IgD-negative memory B cell (primary cell): ENCODE data around the gene BMF. TPM values are rescaled to one million over a fixed set of nuclear protein-coding genes. Genes with fewer than 3 reads are reported as not detected.
A peak's percentile ranks its signal among the peaks of the same experiment; 100 is the strongest.
"Not testable (repeated sequence)": the region's sequence is repeated elsewhere in the genome, so short reads cannot be mapped to it uniquely, and the experiment has no call there.

Experiments
- H3K27ac Mint-ChIP-seq, 3 donors: one replicate each; pipeline ENCODE4 v1.8.0; 2020 to 2022; ENCODE audit warnings: mild to moderate bottlenecking in 3 of 3, mixed read lengths in 3 of 3, moderate library complexity in 1 of 3
- H3K27me3 Mint-ChIP-seq: one replicate; pipeline ENCODE4 v1.8.0; 2021; ENCODE audit warnings: mixed read lengths
- H3K36me3 Mint-ChIP-seq: one replicate; pipeline ENCODE4 v1.8.0; 2020; ENCODE audit warnings: mild to moderate bottlenecking, mixed read lengths
- H3K4me1 Mint-ChIP-seq, 3 donors: one replicate each; pipeline ENCODE4 v1.8.0; 2020 to 2022; ENCODE audit warnings: mixed read lengths in 3 of 3, mild to moderate bottlenecking in 1 of 3
- H3K4me3 Mint-ChIP-seq, 4 donors: one replicate each; pipeline ENCODE4 v1.8.0; 2020 to 2022; ENCODE audit warnings: mild to moderate bottlenecking in 4 of 4, mixed read lengths in 4 of 4, moderate library complexity in 3 of 4
- H3K9me3 Mint-ChIP-seq, 3 donors: one replicate each; pipeline ENCODE4 v1.8.0; 2020 to 2021; ENCODE audit warnings: mixed read lengths in 3 of 3, mild to moderate bottlenecking in 1 of 3
- polyA plus RNA-seq: library from polyadenylated mRNA; unstranded; fragments of 300-500 nt; fragmentation: Illumina TruSeq; gene quantifications from one replicate; pipeline ENCODE4 v1.2.3, GENCODE V29; 2021

The BMF gene
- polyA plus RNA-seq, 1 donor from 2014 or later: 5.8 TPM

- not testable (repeated sequence) for H3K4me1 Mint-ChIP-seq, H3K4me3 Mint-ChIP-seq, H3K27me3 Mint-ChIP-seq
Observed at GRCh38 chr15:40135846-40136450, 27.3 kb upstream of the BMF start.

GRCh38 chr15:40134885-40135284 is 26.2 kb upstream of the BMF start:
- Mint-ChIP-seq H3K9me3 (no peaks in the 10 kb centered on the region), H3K4me1 (no peaks in the 10 kb centered on the region), H3K36me3 (no peaks in the 10 kb centered on the region), H3K27ac (no peak overlapping the region), H3K4me3 (peak overlapping the region in 1 of 4 donors; percentile 54), H3K27me3 (no peaks in the 10 kb centered on the region)

More at GRCh38 chr15:40135846-40136450, 27.3 kb upstream of the BMF start:
- H3K36me3 Mint-ChIP-seq, H3K9me3 Mint-ChIP-seq: not testable (repeated sequence)
- peak overlapping the region in 1 of 3 donors; percentile 71 for H3K27ac Mint-ChIP-seq

- no peaks in the 10 kb centered on the region for H3K27me3 Mint-ChIP-seq
Observed at GRCh38 chr15:40133544-40133943, 24.9 kb upstream of the BMF start.

DNA sequence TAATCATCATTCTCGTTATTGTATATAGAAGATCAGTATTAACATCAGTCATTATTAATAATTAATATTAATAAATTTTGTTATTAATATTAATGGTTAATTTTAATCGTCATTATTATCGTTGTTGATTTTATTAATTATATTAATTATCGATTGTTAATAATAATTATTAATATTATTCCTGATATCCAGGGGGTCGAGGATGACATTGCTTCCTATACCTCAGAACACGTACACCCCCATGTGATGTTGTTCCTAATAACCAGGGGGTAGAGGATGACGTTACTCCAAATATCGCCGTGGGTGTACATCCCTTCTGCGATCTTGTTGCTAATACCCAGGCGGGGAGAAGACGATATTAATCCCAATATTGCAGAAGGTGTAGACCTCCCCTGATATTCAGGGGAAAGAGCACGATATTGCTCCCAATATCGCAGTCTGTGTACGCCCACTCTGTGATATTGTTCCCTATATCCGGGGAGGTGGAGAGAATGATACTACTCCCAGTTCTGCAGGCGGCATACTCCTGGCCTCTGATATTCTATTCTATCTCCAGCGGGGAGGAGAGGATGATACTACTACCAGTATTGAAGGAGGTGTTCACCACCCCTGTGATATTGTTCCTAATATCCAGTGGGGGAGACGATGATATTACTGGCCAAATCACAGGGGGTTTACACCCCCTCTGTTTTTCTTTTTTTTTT is 22.3 kb upstream of the BMF start:
- H3K27me3 Mint-ChIP-seq: no peaks in the 10 kb centered on the region
- no peak overlapping the region for H3K4me3 Mint-ChIP-seq
- no peak overlapping the region for H3K27ac Mint-ChIP-seq
- H3K4me1 Mint-ChIP-seq: no peaks in the 10 kb centered on the region
- H3K36me3 Mint-ChIP-seq: no peaks in the 10 kb centered on the region
- no peaks in the 10 kb centered on the region for H3K9me3 Mint-ChIP-seq

More at GRCh38 chr15:40133544-40133943, 24.9 kb upstream of the BMF start:
- H3K9me3 Mint-ChIP-seq: no peaks in the 10 kb centered on the region
- H3K36me3 Mint-ChIP-seq: no peaks in the 10 kb centered on the region
- no peak overlapping the region for H3K4me3 Mint-ChIP-seq
- H3K27ac Mint-ChIP-seq: no peak overlapping the region
- no peaks in the 10 kb centered on the region for H3K4me1 Mint-ChIP-seq

DNA sequence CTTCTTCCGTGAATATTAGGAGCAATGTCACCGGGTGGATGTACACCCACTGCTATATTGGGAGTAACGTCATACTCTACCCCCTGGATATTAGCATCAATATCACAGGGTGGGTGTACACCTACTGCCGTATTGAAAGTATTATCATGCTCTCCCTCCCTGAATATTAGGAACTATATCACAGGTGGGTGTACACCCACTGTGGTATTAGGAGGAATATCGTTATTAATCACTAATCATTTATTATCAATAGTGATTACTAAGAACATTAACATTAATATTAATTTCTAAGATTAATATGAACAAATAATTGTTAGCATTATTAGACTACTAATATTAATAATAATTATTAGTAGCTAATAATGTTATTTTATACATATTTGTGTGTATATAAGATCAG is 21.4 kb upstream of the BMF start:
- Mint-ChIP-seq H3K27me3 (no peaks in the 10 kb centered on the region), H3K36me3 (no peaks in the 10 kb centered on the region), H3K9me3 (no peaks in the 10 kb centered on the region), H3K4me1 (no peaks in the 10 kb centered on the region), H3K27ac (no peak overlapping the region), H3K4me3 (no peak overlapping the region)

DNA sequence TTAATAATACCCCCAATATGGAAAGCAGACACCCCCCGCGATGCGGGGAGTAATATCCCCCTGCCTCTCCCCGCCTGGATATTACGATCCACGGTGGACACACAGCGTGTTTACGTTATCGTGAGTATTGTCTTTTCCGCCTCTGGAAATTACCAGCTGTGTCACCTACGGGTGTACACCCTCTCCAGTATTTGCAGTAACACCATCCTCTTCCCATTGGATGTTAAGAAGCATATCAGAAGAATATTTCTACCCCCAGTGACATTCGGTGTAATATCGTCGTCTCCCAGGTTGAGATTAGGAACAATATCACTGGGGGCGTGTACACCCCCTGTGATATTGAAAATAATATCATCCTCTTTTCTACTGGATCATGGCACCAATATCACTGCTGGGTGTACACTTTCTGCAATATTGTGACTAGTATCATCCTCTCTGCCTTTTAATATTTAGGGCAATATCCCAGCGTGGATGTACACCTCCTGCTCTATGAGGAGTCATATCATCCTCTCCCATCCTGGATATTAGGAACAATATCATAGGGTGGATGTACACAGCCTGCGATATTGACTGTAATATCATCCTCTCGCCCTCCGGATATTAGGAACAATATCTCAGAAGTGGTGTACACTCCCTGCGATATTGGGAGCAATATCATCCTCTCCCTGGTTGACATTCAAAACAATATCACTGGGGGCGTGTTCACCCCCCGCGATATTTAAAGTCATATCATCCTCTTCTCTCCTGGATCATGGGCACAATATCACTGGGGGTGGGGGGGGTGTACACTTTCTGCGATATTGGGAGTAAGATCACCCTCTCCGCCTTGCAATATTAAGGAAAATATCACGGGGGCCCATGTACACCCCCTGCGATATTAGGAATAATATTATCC is 20.3 kb upstream of the BMF start:
- no peaks in the 10 kb centered on the region for H3K9me3 Mint-ChIP-seq
- no peaks in the 10 kb centered on the region for H3K27me3 Mint-ChIP-seq
- no peak overlapping the region for H3K27ac Mint-ChIP-seq
- H3K4me3 Mint-ChIP-seq: no peak overlapping the region
- no peaks in the 10 kb centered on the region for H3K4me1 Mint-ChIP-seq
- no peaks in the 10 kb centered on the region for H3K36me3 Mint-ChIP-seq

DNA sequence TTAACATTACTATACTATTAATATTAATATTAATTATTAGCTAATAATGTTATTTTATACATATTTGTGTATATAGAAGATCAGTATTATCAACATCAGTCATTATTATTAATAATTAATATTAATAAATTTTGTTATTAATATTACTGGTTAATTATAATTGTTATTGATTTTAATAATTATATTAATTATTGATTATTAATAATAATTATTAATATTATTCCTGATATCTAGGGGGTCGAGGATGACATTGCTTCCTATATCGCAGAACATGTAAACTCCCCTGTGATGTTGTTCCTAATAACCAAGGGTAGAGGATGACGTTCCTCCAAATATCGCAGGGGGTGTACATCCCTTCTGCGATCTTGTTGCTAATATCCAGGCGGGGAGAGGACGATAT is 17.3 kb upstream of the BMF start:
- H3K36me3 Mint-ChIP-seq: no peaks in the 10 kb centered on the region
- no peaks in the 10 kb centered on the region for H3K4me1 Mint-ChIP-seq
- H3K27me3 Mint-ChIP-seq: no peaks in the 10 kb centered on the region
- no peak overlapping the region for H3K4me3 Mint-ChIP-seq
- H3K9me3 Mint-ChIP-seq: no peaks in the 10 kb centered on the region
- no peak overlapping the region for H3K27ac Mint-ChIP-seq

DNA sequence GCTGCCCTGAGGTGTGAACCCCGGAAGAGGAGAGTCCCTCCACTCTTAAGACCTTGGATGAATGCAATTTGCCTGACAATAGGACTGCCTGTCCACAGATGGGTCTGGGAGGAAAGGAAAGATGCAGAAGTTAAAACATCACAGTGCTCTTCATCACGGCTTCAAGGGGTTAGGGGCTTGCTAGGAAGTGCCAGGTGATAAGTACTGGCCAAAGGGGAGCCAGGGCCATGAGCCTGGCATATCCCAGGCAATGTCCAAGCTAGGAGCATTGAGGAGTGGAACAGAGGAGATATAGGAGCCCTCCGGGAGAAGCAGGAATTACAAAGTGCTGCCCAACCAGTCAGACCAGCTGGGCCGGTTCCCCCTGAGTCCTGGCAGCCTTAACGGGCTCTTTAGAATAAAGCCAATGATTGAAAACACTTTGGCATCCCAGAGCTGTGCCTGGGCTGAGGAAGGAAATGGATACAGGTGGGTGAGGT is 16.2 kb upstream of the BMF start:
- not testable (repeated sequence) for H3K27ac Mint-ChIP-seq, H3K27me3 Mint-ChIP-seq, H3K4me1 Mint-ChIP-seq, H3K4me3 Mint-ChIP-seq, H3K36me3 Mint-ChIP-seq, H3K9me3 Mint-ChIP-seq

DNA sequence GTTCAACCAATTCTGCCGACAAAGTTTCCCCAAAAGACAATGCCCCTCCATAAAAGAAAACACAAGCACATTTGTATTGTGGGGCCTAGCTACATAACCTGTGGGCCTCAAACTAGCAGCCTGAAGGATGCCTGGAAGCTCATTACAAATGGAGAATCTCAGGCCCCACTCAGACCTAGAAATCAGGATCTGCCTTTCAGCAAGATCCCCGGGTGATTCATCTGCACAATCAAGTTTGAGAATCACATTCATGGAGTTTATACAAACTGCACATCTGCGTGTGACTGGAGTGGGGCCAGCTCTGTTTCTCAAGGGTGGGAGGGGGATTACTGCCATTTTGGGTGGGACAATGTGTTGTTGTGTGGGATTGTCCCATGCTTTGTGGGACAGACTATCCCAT is 15.7 kb upstream of the BMF start:
- H3K27ac Mint-ChIP-seq, H3K4me1 Mint-ChIP-seq, H3K27me3 Mint-ChIP-seq, H3K9me3 Mint-ChIP-seq, H3K4me3 Mint-ChIP-seq, H3K36me3 Mint-ChIP-seq: not testable (repeated sequence)

- H3K36me3 Mint-ChIP-seq, H3K27ac Mint-ChIP-seq, H3K4me1 Mint-ChIP-seq, H3K27me3 Mint-ChIP-seq, H3K9me3 Mint-ChIP-seq, H3K4me3 Mint-ChIP-seq: not testable (repeated sequence)
Observed at GRCh38 chr15:40123863-40124262, 15.2 kb upstream of the BMF start.

DNA sequence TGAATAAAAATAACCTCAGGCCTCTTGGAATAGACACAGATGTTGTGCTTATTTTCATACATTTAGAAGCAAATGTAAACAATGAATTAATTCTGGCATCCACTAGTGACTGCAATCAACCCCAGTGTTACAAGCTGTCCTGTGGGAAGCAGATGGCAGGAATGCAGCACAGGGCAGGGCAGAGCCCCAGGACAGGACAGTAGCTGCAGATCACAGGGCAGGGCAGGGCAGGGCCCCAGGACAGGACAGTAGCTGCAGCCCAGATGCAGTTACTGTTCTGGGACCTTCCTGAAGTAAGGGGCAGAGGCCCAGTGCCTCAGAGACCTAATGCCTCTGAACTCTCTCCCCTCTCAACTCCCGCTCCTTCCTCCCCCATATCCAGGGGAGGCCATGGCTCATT is 14.3 kb upstream of the BMF start:
- H3K4me1 Mint-ChIP-seq: not testable (repeated sequence)

DNA sequence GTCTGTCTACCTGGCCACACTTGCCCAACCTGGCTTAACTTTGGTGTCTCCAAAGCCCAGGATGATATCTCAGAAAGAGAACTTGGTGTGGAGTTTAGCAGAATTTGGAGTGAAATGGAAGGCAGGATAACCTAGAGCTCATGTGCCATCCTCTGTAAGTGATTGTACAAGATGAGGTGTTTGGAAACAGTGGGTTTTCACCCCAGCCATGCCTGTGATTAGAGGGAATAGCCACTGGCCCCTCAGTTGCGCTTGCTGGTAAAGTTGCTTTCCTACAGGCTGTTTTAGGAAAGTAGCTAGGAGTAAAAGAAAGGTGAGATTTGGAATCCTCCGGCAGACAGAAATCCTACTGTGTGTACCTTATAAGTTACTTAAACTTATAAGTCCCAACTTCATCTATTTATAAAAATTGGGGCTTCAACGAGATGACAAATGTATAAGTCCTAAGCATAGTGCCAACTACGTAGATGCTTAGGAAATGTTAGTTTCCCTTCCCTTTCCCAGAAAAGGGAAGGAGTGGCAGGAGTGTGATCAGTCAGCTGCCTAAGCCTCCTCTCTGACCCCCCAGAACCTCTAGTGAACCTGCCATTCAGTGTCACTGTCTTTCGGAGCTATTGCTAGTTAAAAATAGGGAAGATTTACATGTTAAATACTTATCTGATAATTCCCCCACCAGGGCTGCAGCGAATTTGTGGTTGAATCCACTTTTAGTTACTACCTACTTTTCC is 13.4 kb upstream of the BMF start:
- Mint-ChIP-seq H3K27me3 (no peaks in the 10 kb centered on the region), H3K36me3 (no peaks in the 10 kb centered on the region), H3K9me3 (no peaks in the 10 kb centered on the region), H3K27ac (no peak overlapping the region), H3K4me1 (no peaks in the 10 kb centered on the region), H3K4me3 (no peak overlapping the region)

More for the DNA sequence above, 14.3 kb upstream of the BMF start:
- not testable (repeated sequence) for H3K9me3 Mint-ChIP-seq, H3K4me3 Mint-ChIP-seq, H3K27me3 Mint-ChIP-seq, H3K27ac Mint-ChIP-seq, H3K36me3 Mint-ChIP-seq

DNA sequence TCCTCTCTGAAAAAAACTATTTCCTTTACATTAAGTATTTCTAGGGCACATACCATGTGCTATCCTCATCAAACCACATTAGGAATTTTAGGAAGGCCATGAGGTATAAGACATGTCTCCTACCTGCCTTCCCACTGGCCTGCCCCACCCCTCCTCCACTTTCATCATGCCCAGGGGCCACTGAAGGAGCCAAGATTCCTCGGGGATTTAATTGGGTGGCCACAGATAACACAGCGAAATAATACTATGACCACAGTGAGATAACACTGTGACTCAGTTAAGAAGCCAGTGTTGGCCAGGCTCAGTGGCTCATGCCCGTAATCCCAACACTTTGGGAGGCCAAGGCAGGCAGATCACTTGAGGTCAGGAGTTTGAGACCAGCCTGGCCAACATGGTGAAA is 9.8 kb upstream of the BMF start:
- Mint-ChIP-seq H3K9me3 (no peaks in the 10 kb centered on the region), H3K4me3 (no peak overlapping the region), H3K27ac (no peak overlapping the region), H3K36me3 (no peaks in the 10 kb centered on the region), H3K27me3 (peaks cover 1% of the 10 kb centered on the region), H3K4me1 (peaks cover 10 to 14% (median 13%) of the 10 kb centered on the region in 3 donors)

GRCh38 chr15:40115670-40116093 is 7.0 kb upstream of the BMF start:
- Mint-ChIP-seq H3K4me3 (peak overlapping the region; percentile 40 to 69 (median 60)), H3K27ac (peak overlapping the region; percentile 59 to 97 (median 72)), H3K9me3 (no peaks in the 10 kb centered on the region), H3K36me3 (no peaks in the 10 kb centered on the region), H3K4me1 (peaks cover 10 to 15% (median 14%) of the 10 kb centered on the region in 3 donors), H3K27me3 (peaks cover 1% of the 10 kb centered on the region)

DNA sequence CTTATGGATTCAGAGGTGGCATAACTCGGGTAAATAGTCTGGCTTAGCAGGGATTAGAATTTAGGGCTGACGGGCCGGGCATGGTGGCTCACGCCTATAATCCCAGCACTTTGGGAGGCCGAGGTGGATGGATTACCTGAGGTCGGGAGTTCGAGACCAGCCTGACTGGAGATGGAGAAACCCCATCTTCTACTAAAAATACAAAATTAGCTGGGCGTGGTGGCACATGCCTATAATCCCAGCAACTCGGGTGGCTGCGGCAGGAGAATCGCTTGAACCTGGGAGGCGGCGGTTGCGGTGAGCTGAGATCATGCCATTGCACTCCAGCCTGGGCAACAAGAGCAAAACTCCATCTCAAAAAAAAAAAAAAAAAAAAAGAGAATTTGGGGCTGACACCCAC is 6.4 kb upstream of the BMF start:
- H3K4me1 Mint-ChIP-seq: peaks cover 10 to 15% (median 14%) of the 10 kb centered on the region in 3 donors
- not testable (repeated sequence) for H3K4me3 Mint-ChIP-seq, H3K27me3 Mint-ChIP-seq, H3K36me3 Mint-ChIP-seq, H3K9me3 Mint-ChIP-seq
- peak overlapping the region; percentile 46 to 97 (median 72) for H3K27ac Mint-ChIP-seq
